ENCODE results near the gene PFKFB2.
"Not testable (repeated sequence)": the region's sequence is repeated elsewhere in the genome, so short reads cannot be mapped to it uniquely, and the experiment has no call there.

PFKFB2 gene

DNA sequence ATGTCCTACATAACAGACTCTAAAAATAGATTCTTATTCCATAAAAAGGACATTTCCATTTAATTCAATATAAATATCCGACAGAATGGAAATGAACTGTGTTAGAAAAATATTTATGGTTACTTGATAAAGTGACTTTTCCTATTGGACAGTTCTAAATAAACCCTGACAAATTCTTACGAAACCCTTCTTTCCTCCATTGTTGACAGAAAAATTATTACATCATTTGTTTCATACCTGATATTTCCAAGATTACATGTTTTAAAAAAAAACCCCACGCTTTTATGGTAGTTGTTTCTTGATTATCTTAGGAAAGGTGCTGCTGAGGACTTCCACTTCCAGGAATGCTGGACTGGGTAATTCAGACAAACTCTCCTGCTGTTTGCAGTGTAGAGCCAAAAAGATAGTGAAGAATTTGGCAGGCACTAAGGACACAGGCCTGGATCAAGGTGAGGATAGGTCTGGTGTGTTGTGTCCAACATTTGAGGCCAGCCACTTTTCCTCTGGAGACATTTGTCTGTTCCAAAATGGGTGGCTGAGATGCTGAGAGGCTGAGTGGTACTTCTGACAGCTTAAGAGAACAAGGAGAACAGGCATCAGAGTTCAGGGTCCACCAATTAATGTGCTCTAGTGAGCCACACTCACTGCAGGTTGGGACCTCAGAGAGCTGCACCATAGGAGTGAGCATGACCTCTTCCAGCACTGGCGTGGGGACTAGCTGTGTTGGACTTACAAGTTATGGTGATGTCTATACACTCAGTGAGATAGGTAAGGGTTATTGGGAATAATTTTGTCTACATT is 13.5 kb upstream of the PFKFB2 start:
- no peak for DNase-seq (ENCODE audit: low spot score)

- DNase-seq (ENCODE audit: low spot score), result peak; percentile 25
These were observed 12.9 kb upstream of the PFKFB2 start for GRCh38 chr1:207040181-207040533.

- DNase-seq (ENCODE audit: low spot score), result not testable (repeated sequence)
These were observed 11.7 kb upstream of the PFKFB2 start for GRCh38 chr1:207041397-207041796.

DNA sequence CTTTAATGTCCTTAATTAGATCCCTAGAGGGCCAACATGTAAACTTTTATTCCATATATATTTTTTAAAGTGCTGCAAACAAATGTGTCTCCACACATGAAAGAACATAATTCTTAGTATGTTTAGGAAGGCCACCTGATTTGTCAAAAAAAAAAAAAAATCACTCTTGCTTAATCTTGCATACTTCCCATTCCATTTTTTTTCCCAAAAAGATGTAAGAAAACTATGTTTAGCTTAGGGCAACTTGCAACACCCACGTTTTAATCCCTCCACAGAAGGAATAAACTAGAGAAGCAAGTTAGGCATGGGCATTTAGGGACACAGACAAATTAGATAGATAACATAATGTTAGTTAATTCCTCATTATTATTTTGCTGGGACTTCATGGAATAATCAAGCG is 7.6 kb upstream of the PFKFB2 start:
- DNase-seq (ENCODE audit: low spot score), result no peak

GRCh38 chr1:207047505-207047904 is 5.6 kb upstream of the PFKFB2 start:
- DNase-seq (ENCODE audit: low spot score), result no peak

DNA sequence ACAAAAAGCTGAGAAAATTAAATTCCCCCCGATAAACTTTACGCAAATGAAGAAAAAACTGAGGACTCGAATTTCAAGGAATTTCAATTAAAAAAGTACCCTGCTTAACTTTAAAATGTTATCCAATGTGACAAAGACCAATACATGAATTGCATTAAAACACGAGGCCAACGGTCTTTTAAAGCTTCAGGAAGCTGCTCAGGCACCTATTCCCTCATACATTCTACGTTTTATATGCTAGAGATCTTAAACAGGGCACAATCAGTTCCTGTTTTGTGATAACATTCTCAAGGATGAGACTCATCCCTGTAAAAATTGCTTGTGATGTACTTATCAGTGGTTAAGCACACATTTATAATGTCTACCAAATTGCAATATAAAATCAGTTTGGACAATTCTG is 5.0 kb upstream of the PFKFB2 start:
- DNase-seq (ENCODE audit: low spot score), result no peak

GRCh38 chr1:207049054-207049453 is 4.0 kb upstream of the PFKFB2 start:
- no peak for DNase-seq (ENCODE audit: low spot score)

GRCh38 chr1:207049514-207049913 is 3.6 kb upstream of the PFKFB2 start:
- no peak for DNase-seq (ENCODE audit: low spot score)

GRCh38 chr1:207049974-207050391 is 3.1 kb upstream of the PFKFB2 start:
- peak; percentile 46 for DNase-seq (ENCODE audit: low spot score)

DNA sequence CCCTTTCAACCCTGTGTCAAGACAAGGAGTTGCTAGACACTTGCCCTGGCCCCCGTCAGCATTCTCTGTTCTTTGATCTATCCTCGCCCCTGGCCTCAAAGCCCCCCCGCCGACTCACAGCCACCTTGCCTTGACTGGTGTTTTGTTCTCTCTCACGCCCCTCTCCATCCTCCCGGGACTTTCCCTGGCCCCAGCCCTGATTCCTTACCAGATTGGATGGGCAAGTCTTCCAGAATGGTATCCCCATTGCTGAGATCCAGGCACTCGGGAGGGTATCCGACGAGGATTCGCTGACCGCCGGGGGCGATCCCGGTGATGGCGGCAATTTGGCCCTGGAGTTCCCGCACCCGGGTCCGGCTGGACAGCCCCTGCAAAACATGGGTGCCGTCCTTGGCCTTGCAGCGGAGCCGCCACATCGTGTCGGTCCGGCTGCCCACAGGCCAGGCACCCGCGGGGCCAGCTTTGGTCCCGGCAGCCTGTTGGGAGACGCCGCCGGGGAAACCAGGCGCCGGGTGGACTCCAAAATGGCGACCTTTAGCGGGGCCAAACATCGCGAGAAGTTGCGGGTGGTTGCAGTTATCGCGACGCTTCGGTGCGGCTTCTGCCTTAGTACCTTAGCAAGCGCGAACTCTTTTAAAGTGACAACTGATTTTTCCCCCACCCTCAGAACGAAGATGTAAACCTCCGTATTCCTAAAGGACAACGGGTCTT is 2.4 kb upstream of the PFKFB2 start:
- peak; percentile 92 for DNase-seq (ENCODE audit: low spot score)

GRCh38 chr1:207051191-207051943 is 1.7 kb upstream of the PFKFB2 start, which contains the start of gene YOD1:
Gene YOD1 (minus strand): TSS chr1:207051208. CDS start chr1:207051030, 178 bp downstream.
- peak; percentile 77 for DNase-seq (ENCODE audit: low spot score)

GRCh38 chr1:207054491-207054890 is 1.4 kb downstream of the PFKFB2 start:
- DNase-seq (ENCODE audit: low spot score), result no peak

DNA sequence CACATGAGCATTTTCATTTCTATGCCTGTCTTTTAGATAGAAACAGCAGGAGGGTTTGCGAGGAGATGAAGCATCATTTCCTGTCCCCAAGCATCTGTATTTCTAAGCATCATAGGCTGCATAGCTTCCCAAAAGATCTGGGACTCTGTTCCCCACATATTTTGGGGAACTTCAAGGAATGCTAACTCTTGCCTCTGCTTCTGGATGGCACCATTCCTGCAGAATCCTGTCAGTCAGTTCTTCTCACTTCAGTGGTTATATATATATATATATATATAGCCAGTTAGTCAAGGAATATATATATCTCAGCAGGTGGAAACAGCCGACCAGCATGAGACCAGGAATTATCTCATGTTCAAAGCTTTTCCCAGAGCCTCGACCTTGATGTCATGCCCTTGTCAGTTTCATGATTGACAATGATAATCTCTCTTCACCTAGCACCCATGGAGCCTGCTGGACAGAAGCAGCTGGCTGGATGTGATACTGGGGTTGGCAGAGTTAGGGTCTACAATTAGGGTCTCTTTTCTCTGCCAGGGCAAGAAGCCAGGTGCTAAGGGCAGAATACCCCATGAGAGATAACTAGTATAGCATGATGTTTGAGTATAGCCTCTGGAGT is 2.4 kb downstream of the PFKFB2 start:
- no peak for DNase-seq (ENCODE audit: low spot score)

DNA sequence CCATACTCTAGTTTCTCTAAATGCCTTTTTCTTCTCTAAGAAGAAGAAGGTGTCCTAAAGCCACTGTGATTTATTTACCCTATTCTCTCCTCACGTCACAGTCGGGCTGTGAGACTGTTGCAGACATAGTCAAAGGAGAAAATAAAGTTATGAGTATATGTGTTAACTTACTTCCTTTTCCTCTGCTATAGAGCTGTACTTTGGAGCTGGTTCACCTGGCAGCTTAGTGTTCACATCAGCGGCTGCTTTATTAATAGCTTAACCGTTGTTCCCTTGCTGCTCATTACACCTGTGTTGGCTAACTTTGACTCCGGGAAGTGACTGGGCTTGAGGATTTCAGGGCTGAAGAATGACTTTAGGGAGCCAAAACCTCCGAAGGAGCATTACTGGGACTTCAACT is 3.6 kb downstream of the PFKFB2 start:
- DNase-seq (ENCODE audit: low spot score), result no peak

DNA sequence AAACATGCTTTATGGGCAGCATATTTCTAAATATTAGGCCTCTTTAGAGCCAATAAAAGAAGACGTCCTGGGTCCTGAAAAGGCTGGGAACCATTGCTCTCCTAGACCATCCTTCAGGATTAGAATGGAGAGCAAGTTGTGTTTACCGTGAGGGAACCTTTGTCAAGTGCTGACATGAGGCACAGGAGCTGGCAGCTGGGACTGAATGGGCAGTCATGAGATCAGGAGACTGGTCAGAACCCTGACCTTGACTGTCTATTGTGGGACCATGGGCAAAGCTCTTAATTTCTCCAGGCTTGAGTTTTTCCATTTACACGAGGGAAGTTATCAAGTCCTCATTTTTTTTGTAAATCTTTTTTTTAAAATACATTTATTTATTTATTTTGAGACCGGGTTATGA is 5.2 kb downstream of the PFKFB2 start:
- DNase-seq (ENCODE audit: low spot score), result no peak

- no peak for DNase-seq (ENCODE audit: low spot score)
These were observed 6.1 kb downstream of the PFKFB2 start for GRCh38 chr1:207058878-207059867.

- no peak for DNase-seq (ENCODE audit: low spot score)
These were observed 6.8 kb downstream of the PFKFB2 start for GRCh38 chr1:207059881-207060280.

GRCh38 chr1:207060596-207060995 is 7.5 kb downstream of the PFKFB2 start:
- DNase-seq (ENCODE audit: low spot score), result no peak

GRCh38 chr1:207062058-207062457 is 9.0 kb downstream of the PFKFB2 start:
- DNase-seq (ENCODE audit: low spot score), result no peak

DNA sequence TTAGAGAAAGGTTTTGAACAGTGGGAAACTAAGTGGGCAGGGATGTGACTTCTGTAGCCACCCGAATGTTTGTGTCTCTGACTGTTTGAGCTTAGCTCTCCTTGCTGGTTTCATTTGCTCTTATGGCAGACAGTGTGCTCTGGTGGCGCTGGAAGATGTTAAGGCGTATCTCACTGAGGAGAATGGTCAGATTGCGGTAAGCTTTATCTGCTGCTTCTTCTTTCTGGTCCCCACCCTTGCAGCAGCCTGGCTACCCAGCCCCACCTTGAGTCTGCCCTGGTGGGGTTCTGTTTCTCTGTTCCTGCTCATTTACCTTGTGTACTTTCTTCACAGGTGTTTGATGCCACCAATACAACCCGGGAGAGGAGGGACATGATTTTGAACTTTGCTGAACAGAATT is 9.9 kb downstream of the PFKFB2 start:
- no peak for DNase-seq (ENCODE audit: low spot score)

GRCh38 chr1:207064561-207064960 is 11.5 kb downstream of the PFKFB2 start:
- no peak for DNase-seq (ENCODE audit: low spot score)
